Mucosa of descending colon (tissue), 3 donors: ENCODE data around the gene ADCY10. TPM values are rescaled to one million over a fixed set of nuclear protein-coding genes. Genes with fewer than 3 reads are reported as not detected.

Experiments
- ATAC-seq: fragments of 200-7000 bp; cut with Tn5 transposase; one replicate; pipeline ENCODE4 v1.9.1; 2020; ENCODE audit warnings: mild to moderate bottlenecking, moderate library complexity
- DNase-seq, 3 donors: peaks; one replicate each; pipeline ENCODE4 v3.0.0-alpha.2; 2020
- H3K36me3 ChIP-seq: fragments of 200-600 bp; one replicate; pipeline ENCODE4 v1.8.0; 2021; ENCODE audit warnings: low read depth, mild to moderate bottlenecking
- H3K4me1 ChIP-seq: fragments of 200-600 bp; one replicate; pipeline ENCODE4 v1.8.0; 2021; ENCODE audit warnings: low read depth, mild to moderate bottlenecking
- H3K4me3 ChIP-seq: fragments of 200-600 bp; one replicate; pipeline ENCODE4 v1.8.0; 2021; ENCODE audit warnings: mild to moderate bottlenecking
- H3K9me3 ChIP-seq: fragments of 200-600 bp; one replicate; pipeline ENCODE4 v1.8.0; 2021; ENCODE audit warnings: mild to moderate bottlenecking
- CTCF ChIP-seq: fragments of 200-600 bp; IDR thresholded peaks from one replicate; pipeline ENCODE4 v1.8.0; 2022; ENCODE audit warnings: antibody characterized with exemption, mild to moderate bottlenecking
- intact Hi-C, 2 donors: fragments of 100-400 bp; cut with DNase I in 1 of 2; cut with micrococcal nuclease in 1 of 2; formaldehyde crosslinking; loops; one replicate each; pipeline versions ENCODE4 v1.11.0 to v1.11.1; 2022; cut with DNase I, micrococcal nuclease
- total RNA-seq, 3 donors: library from RNA; stranded (reverse); fragmentation: NEBNext Ultra II Directional in 2 of 3; extraction: Animal tissue kit (Norgen Biotek cat#: 25700) in 2 of 3; gene quantifications; one replicate each; pipeline versions ENCODE4 v1.2.1 to v1.2.4, GENCODE V29; 2021 to 2023
- donor health status: DM: no; HTN: no; CAD: no; lungs with moderate emphysema.
- donor health status: DM: no; HTN: no; CAD: no.
- donor health status: DM: no; HTN: yes; CAD: no.

ADCY10 gene
- total RNA-seq, 3 donors from 2014 or later = 0.07 to 0.49 (median 0.28) TPM

- H3K36me3 ChIP-seq = no peaks in the 10 kb centered on the region
- DNase-seq (no peak), ATAC-seq (peak; percentile 33)
- intact Hi-C loops = no loop called here
- no peak for TF ChIP-seq CTCF
- no peaks in the 10 kb centered on the region for H3K4me1 ChIP-seq
- H3K9me3 ChIP-seq = peaks cover 2% of the 10 kb centered on the region
- no peak overlapping the region for H3K4me3 ChIP-seq
Observed at GRCh38 chr1:167904652-167905130, 9.2 kb downstream of the ADCY10 start.

GRCh38 chr1:167900907-167901306 is 13.0 kb downstream of the ADCY10 start:
- no peak overlapping the region for H3K4me3 ChIP-seq
- peak; percentile 95 for ATAC-seq
- H3K4me1 ChIP-seq = no peaks in the 10 kb centered on the region
- TF ChIP-seq CTCF = no peak
- intact Hi-C loops = no loop called here
- peak in 1 of 3 donors; percentile 23 for DNase-seq
- no peaks in the 10 kb centered on the region for H3K36me3 ChIP-seq
- H3K9me3 ChIP-seq = no peaks in the 10 kb centered on the region

GRCh38 chr1:167899253-167899681 is 14.7 kb downstream of the ADCY10 start:
- Histone ChIP-seq H3K4me1 (no peaks in the 10 kb centered on the region), H3K9me3 (no peaks in the 10 kb centered on the region), H3K36me3 (no peaks in the 10 kb centered on the region), H3K4me3 (no peak overlapping the region)
- no peak for ATAC-seq
- DNase-seq = no peak
- intact Hi-C loops = no loop called here
- no peak for TF ChIP-seq CTCF

GRCh38 chr1:167898578-167899222 is 15.2 kb downstream of the ADCY10 start:
- DNase-seq (no peak), ATAC-seq (no peak)
- H3K4me3 ChIP-seq = no peak overlapping the region
- no peaks in the 10 kb centered on the region for H3K9me3 ChIP-seq
- no peak for TF ChIP-seq CTCF
- no peaks in the 10 kb centered on the region for H3K4me1 ChIP-seq
- H3K36me3 ChIP-seq = no peaks in the 10 kb centered on the region
- intact Hi-C loops = no loop called here

GRCh38 chr1:167893798-167894197 is 20.1 kb downstream of the ADCY10 start:
- intact Hi-C loops = no loop called here
- no peak for TF ChIP-seq CTCF
- Histone ChIP-seq H3K36me3 (no peaks in the 10 kb centered on the region), H3K4me3 (no peak overlapping the region), H3K4me1 (no peaks in the 10 kb centered on the region), H3K9me3 (no peaks in the 10 kb centered on the region)
- ATAC-seq (no peak), DNase-seq (no peak)
